BE2C (cell line): ENCODE results near the gene B3GAT3. TPM values are rescaled to one million over a fixed set of nuclear protein-coding genes. Genes with fewer than 3 reads are reported as not detected.
A peak's percentile ranks its signal among the peaks of the same experiment; 100 is the strongest.

Source experiments
- DNase-seq: peaks from one replicate; pipeline ENCODE4 v3.0.0-alpha.2; 2020
- H3K27me3 ChIP-seq: fragments of 250-450 bp; sonication (Bioruptor Pico); 2 replicates; pipeline ENCODE4 v1.5.1; 2020; ENCODE audit warnings: mild to moderate bottlenecking
- H3K36me3 ChIP-seq: fragments of 250-450 bp; sonication (Bioruptor Pico); 2 replicates; pipeline ENCODE4 v1.5.1; 2020; ENCODE audit warnings: mild to moderate bottlenecking
- H3K4me1 ChIP-seq: fragments of 250-450 bp; sonication (Bioruptor Pico); 2 replicates; pipeline ENCODE4 v1.5.1; 2020
- H3K4me3 ChIP-seq: 2 replicates; pipeline ENCODE4 v1.5.1; 2011; ENCODE audit warnings: low read depth, low read length
- H3K9me3 ChIP-seq: fragments of 250-450 bp; sonication (Bioruptor Pico); 2 replicates; pipeline ENCODE4 v1.5.1; 2020
- polyA plus RNA-seq: library from polyadenylated mRNA; unstranded; fragments of >200 nt; gene quantifications from one replicate; pipeline ENCODE4 v1.2.1, GENCODE V29; 2012; ENCODE audit warnings: low read depth, missing spikeins; ENCODE audit not compliant: insufficient read length, insufficient read depth
- TF ChIP-seq, protein P1 (sequence below): IDR thresholded peaks from 2 replicates; pipeline ENCODE4 v1.5.1; 2012; ENCODE audit warnings: mild to moderate bottlenecking, low read depth, low read length

The B3GAT3 gene
- 50.8 TPM for polyA plus RNA-seq

DNA sequence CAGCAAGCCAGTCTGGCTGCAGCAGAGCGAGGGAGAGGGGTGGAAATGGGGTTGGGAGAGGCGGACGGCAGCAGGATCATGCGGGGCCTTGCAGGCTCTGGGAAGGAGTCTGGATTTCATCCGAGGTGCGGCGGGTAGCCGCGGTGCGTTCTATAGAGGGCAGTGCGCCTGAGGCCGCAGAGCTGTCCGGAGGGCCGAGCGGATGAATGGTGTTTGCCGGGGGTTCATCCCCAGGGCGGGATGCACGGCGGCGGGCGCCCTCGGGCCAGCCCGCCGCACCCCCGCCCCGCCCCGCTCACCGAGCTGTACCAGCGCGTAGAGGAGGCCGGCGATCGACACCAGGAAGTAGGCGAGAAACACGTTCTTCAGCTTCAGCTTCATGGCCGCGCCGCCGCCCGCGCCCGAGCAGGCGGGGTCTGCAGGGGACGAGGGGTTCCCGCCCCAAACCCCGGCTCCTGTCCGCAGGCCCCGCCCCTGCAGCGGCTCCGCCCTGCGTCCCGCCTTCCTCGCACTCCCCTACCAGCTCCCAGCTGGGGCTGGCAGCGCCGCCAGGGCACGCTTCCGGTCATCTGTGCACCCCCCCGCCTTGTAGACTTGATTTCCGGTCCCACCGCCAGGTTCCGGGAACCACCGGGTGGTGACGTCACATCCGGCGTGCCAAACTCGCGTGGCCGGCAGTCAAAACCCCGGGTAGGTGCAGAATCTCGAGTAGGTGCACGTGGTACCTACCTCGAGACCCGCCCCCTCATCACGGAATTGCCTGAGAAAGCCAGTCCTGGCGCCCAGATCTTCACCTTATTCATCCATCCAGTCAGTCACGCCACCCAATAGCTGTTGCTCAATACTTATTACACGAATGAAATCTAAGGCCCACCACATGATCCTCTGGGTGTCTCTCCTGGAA is at the start of gene B3GAT3:
B3GAT3 (minus strand) TSS at position 420 of the 904 bp plus-strand sequence; CDS start at position 381, 39 bp downstream.
- peak within 1 kb of the TSS; percentile 76 for H3K4me3 ChIP-seq
- no peaks in the 10 kb centered on the region for H3K9me3 ChIP-seq
- TF ChIP-seq, protein P1, sequence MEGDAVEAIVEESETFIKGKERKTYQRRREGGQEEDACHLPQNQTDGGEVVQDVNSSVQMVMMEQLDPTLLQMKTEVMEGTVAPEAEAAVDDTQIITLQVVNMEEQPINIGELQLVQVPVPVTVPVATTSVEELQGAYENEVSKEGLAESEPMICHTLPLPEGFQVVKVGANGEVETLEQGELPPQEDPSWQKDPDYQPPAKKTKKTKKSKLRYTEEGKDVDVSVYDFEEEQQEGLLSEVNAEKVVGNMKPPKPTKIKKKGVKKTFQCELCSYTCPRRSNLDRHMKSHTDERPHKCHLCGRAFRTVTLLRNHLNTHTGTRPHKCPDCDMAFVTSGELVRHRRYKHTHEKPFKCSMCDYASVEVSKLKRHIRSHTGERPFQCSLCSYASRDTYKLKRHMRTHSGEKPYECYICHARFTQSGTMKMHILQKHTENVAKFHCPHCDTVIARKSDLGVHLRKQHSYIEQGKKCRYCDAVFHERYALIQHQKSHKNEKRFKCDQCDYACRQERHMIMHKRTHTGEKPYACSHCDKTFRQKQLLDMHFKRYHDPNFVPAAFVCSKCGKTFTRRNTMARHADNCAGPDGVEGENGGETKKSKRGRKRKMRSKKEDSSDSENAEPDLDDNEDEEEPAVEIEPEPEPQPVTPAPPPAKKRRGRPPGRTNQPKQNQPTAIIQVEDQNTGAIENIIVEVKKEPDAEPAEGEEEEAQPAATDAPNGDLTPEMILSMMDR = no peak
- H3K4me1 ChIP-seq = no peaks in the 10 kb centered on the region
- H3K36me3 ChIP-seq = peaks cover 7% of the 10 kb centered on the region
- no peaks in the 10 kb centered on the region for H3K27me3 ChIP-seq
- DNase-seq = peak; percentile 93

DNA sequence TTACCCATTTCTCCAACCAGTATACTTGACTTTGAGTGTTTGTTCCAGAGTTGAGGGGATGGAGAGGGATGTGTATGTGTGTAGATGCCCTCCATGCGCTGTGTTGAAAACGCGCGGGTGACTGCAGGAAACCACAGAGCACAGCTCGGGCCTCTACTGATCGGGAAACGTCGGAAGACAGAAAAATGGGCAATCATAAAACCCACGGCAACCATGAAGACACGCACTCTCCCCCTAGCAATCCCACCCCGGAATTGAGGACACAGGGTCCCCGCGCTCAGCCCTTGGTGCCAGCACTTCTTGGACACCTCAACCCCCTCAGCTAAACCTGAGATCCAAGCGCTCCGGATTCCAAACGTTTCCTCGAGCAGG is 49.4 kb upstream of the B3GAT3 start:
- Histone ChIP-seq H3K9me3 (no peaks in the 10 kb centered on the region), H3K36me3 (peaks cover 18% of the 10 kb centered on the region), H3K4me3 (peak overlapping the region; percentile 77), H3K4me1 (no peaks in the 10 kb centered on the region), H3K27me3 (no peaks in the 10 kb centered on the region)
- TF ChIP-seq, protein P1 = no peak
- no peak for DNase-seq

DNA sequence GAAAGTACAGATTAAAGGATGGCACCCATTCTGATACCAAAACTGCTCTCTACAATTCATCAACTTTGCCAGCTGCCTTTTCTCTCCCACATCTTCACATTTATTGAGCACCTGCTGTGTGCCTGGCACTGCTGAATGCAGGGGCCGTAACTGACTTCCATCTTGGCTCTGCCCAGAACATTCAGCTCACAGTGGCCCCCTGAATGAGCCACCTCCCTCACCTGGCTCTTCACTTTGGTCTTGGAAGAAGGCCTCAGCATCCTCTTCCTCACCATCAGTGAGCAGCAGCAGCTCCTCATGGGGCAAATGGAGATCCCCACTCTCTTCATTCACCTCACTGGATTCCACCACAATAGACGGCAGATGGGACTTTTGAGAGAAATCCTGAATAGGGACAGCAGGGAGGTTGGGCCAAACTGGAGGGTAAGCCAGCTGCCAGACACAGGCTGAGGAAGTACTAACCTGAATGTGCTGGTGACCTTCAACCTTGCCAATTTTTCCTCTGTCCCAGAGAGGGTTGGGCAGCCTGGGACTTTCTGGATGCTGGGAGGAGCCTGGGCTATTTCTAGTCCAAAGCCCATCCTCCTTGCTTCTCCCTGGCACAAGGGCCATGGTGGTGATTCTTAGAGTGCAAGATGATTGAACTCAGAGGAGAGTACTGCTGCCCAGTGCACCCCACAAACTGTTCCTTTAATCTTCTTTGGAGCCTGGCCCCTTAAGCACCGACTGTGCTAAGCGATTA is 47.8 kb upstream of the B3GAT3 start:
- Histone ChIP-seq H3K27me3 (no peaks in the 10 kb centered on the region), H3K36me3 (peaks cover 23% of the 10 kb centered on the region), H3K4me3 (no peak overlapping the region), H3K9me3 (no peaks in the 10 kb centered on the region), H3K4me1 (no peaks in the 10 kb centered on the region)
- no peak for DNase-seq
- TF ChIP-seq, protein P1 = no peak

DNA sequence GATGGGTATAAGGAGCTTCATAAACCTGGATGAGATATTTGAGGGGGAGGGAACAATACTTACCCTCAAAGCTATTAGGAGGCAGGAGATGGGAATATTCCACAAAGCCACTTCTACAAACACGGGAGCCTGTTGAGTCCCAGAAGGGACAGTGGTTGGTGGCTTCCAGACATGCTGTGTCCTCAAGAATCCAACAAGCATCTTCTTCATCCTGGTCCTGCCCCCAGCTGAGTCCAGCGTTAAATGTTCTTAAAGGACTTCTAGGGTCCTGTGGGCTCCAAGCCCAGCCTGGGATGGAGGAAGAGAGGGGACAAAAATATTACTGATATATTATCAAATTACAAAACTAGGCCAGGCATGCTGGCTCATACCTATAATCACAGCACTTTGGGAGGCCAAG is 45.7 kb upstream of the B3GAT3 start:
- Histone ChIP-seq H3K36me3 (peaks cover 24% of the 10 kb centered on the region), H3K27me3 (no peaks in the 10 kb centered on the region), H3K4me3 (peak overlapping the region; percentile 93), H3K9me3 (no peaks in the 10 kb centered on the region), H3K4me1 (no peaks in the 10 kb centered on the region)
- DNase-seq = no peak
- TF ChIP-seq, protein P1 = no peak

DNA sequence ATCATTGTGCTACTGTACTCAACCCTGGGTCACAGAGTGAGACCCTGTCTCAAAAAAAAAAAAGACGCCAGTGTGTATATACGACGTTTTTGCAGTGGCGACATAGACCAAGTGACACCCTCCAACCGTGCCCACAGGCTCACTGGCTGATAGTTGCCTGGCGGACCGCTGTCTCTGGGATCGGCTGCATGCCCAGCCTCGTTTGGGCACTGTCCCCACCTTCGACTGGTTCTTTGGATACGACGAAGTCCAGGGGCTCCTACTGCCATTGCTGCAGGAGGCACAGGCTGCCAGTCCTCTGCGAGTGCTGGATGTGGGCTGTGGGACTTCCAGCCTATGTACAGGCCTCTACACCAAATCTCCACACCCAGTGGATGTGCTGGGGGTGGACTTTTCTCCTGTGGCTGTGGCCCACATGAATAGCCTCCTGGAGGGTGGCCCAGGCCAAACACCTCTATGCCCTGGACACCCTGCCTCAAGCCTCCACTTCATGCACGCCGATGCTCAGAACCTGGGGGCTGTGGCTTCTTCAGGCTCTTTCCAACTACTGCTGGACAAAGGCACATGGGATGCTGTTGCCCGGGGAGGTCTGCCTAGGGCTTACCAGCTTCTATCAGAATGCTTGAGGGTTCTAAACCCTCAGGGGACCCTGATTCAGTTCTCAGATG is 44.6 kb upstream of the B3GAT3 start:
- peaks cover 27% of the 10 kb centered on the region for H3K36me3 ChIP-seq
- peak overlapping the region; percentile 93 for H3K4me3 ChIP-seq
- TF ChIP-seq, protein P1 = no peak
- no peaks in the 10 kb centered on the region for H3K4me1 ChIP-seq
- no peak for DNase-seq
- no peaks in the 10 kb centered on the region for H3K27me3 ChIP-seq
- no peaks in the 10 kb centered on the region for H3K9me3 ChIP-seq
